Fibroblast of gingiva (primary cell): ENCODE results near the gene SUN5.
"Not testable (repeated sequence)": the region's sequence is repeated elsewhere in the genome, so short reads cannot be mapped to it uniquely, and the experiment has no call there.

Experiments used
- DNase-seq: peaks from one replicate; pipeline ENCODE4 v3.0.0-alpha.2; 2011; ENCODE audit warnings: low read depth

SUN5 gene

GRCh38 chr20:32965115-32965514, 39.1 kb downstream of the SUN5 start:
- DNase-seq: no peak

- DNase-seq: no peak
These were observed 39.7 kb downstream of the SUN5 start for GRCh38 chr20:32964575-32964974.

- DNase-seq: no peak
These were observed 41.1 kb downstream of the SUN5 start for GRCh38 chr20:32963176-32963575.

GRCh38 chr20:32962646-32963045, 41.6 kb downstream of the SUN5 start:
- DNase-seq: not testable (repeated sequence)

- no peak for DNase-seq
These were observed 42.2 kb downstream of the SUN5 start for GRCh38 chr20:32962053-32962452.

GRCh38 chr20:32960849-32961731, 43.1 kb downstream of the SUN5 start:
- no peak for DNase-seq

- DNase-seq: no peak
These were observed 44.1 kb downstream of the SUN5 start for GRCh38 chr20:32960222-32960518.

- DNase-seq: no peak
These were observed 44.6 kb downstream of the SUN5 start for GRCh38 chr20:32959351-32960221.

- no peak for DNase-seq
These were observed 45.7 kb downstream of the SUN5 start for GRCh38 chr20:32958574-32958973.

- DNase-seq: no peak
These were observed 46.8 kb downstream of the SUN5 start for GRCh38 chr20:32957459-32957858.

- not testable (repeated sequence) for DNase-seq
These were observed 53.7 kb downstream of the SUN5 start for GRCh38 chr20:32950539-32950938.

GRCh38 chr20:32946629-32947028, 57.6 kb downstream of the SUN5 start:
- no peak for DNase-seq

GRCh38 chr20:32945710-32946221, 58.5 kb downstream of the SUN5 start:
- no peak for DNase-seq

GRCh38 chr20:32943490-32944052, 60.7 kb downstream of the SUN5 start:
- no peak for DNase-seq

- peak; percentile 85 for DNase-seq
These were observed 62.9 kb downstream of the SUN5 start for GRCh38 chr20:32941155-32941885.

- DNase-seq: no peak
These were observed 69.7 kb downstream of the SUN5 start for GRCh38 chr20:32934580-32934979.
